GM12878 (cell line): ENCODE measurements around the gene USP2. TPM values are rescaled to one million over a fixed set of nuclear protein-coding genes. Genes with fewer than 3 reads are reported as not detected.

Experiments
- ATF7 ChIP-seq: fragments of 450-650 bp; IDR thresholded peaks from 2 replicates; pipeline ENCODE4 v1.6.1; 2016; ENCODE audit warnings: low read depth, mild to moderate bottlenecking
- CEBPZ ChIP-seq: fragments of 150-350 bp; IDR thresholded peaks from 2 replicates; pipeline ENCODE4 v1.6.1; 2016; ENCODE audit warnings: low read depth, low read length
- CREB1 ChIP-seq: IDR thresholded peaks from 2 replicates; pipeline ENCODE4 v1.6.1; 2012; ENCODE audit warnings: low read depth, mild to moderate bottlenecking, inconsistent platforms
- E2F4 ChIP-seq: IDR thresholded peaks from 2 replicates; pipeline ENCODE4 v1.6.1; 2012; ENCODE audit warnings: low read depth, low read length, improper control_type of control experiment
- ELK1 ChIP-seq: IDR thresholded peaks from 2 replicates; pipeline ENCODE4 v1.6.1; 2012; ENCODE audit warnings: low read depth, low read length, improper control_type of control experiment
- IRF4 ChIP-seq: IDR thresholded peaks from 2 replicates; pipeline ENCODE4 v1.6.1; 2011; ENCODE audit warnings: low read depth, low read length
- NFXL1 ChIP-seq: fragments of 450-650 bp; IDR thresholded peaks from 2 replicates; pipeline ENCODE4 v1.6.1; 2017; ENCODE audit warnings: antibody characterized with exemption, mild to moderate bottlenecking, borderline replicate concordance
- POU2F2 ChIP-seq: IDR thresholded peaks from 3 replicates; pipeline ENCODE4 v1.6.1; 2011; ENCODE audit warnings: low read depth, mild to moderate bottlenecking, low read length, borderline replicate concordance
- REST ChIP-seq: IDR thresholded peaks from 2 replicates; pipeline ENCODE4 v1.6.1; 2012; ENCODE audit warnings: mild to moderate bottlenecking, low read depth, low read length
- RUNX3 ChIP-seq: IDR thresholded peaks from 2 replicates; pipeline ENCODE4 v1.6.1; 2012; ENCODE audit warnings: low read length, inconsistent platforms
- SMC3 ChIP-seq: IDR thresholded peaks from 2 replicates; pipeline ENCODE4 v1.6.1; 2011; ENCODE audit warnings: low read length, improper control_type of control experiment, borderline replicate concordance
- STAT1 ChIP-seq: fragments of 450-650 bp; conservative IDR thresholded peaks from 2 replicates; pipeline ENCODE4 v1.6.1; 2014; ENCODE audit warnings: antibody characterized with exemption, mild to moderate bottlenecking
- TARDBP ChIP-seq: IDR thresholded peaks from 2 replicates; pipeline ENCODE4 v1.6.1; 2016; ENCODE audit warnings: borderline replicate concordance
- ZBTB11 ChIP-seq: fragments of 450-650 bp; formaldehyde crosslinking; IDR thresholded peaks from 2 replicates; pipeline ENCODE4 v1.5.0; 2022; ENCODE audit warnings: mild to moderate bottlenecking, missing genetic modification characterization
- ZSCAN29 ChIP-seq: fragments of 450-650 bp; IDR thresholded peaks from 2 replicates; pipeline ENCODE4 v1.6.1; 2017; ENCODE audit warnings: mild to moderate bottlenecking, moderate library complexity
- polyA plus RNA-seq, 11 experiments: library from polyadenylated mRNA; depleted of rRNA in 4 of 11; unstranded in 6 of 11; stranded (reverse) in 5 of 11; fragments of >200 nt; fragmentation: Nextera tagmentation in 4 of 11; fragmentation: Illumina TruSeq in 1 of 11; extraction: Ambion mirVana in 4 of 11; extraction: Trizol in 1 of 11; gene quantifications; 1 replicate in 1 of 11; 2 replicates in 10 of 11; pipeline versions ENCODE4 v1.2.1 to v1.2.3, GENCODE V29; 2011 to 2016; ENCODE audit warnings: inconsistent platforms in 2 of 11, missing spikeins in 2 of 11, low read depth in 1 of 11
- total RNA-seq, 4 experiments: library from RNA; depleted of rRNA in 3 of 4; stranded (reverse); fragments of >200 nt in 3 of 4; fragmentation: Illumina TruSeq in 1 of 4; extraction: Trizol in 1 of 4; gene quantifications; 2 replicates each; pipeline versions ENCODE4 v1.2.1 to v1.2.3, GENCODE V29; 2013 to 2021

The USP2 gene
- total and polyA plus RNA-seq, 10 of the 15 experiments (the other 5 are each of a cell fraction or from before 2014, with no cell fraction given), result 0.03 to 0.13 (median 0.06) TPM; not detected in 4

- TF ChIP-seq ZBTB11 (no peak), STAT1 (no peak), TARDBP (no peak), CREB1 (peak; percentile 95), E2F4 (no peak), POU2F2 (no peak), NFXL1 (no peak), CEBPZ (no peak), ELK1 (no peak), IRF4 (0 out of 2 replicates have a peak, but pooled peaks have one; percentile 19), REST (no peak), RUNX3 (no peak), SMC3 (peak; percentile 36; the same call in 1 of the 2 replicates), ATF7 (peak; percentile 66), ZSCAN29 (no peak)
Measured at GRCh38 chr11:119381181-119381988, at the start of gene USP2 (continued).
